ENCODE measurements around the gene RGR. TPM values are rescaled to one million over a fixed set of nuclear protein-coding genes. Genes with fewer than 3 reads are reported as not detected.
"Not testable (repeated sequence)": the region's sequence is repeated elsewhere in the genome, so short reads cannot be mapped to it uniquely, and the experiment has no call there.

RGR gene
- polyA plus RNA-seq, 4 donors: not detected

- peak in 2 of 4 donors; percentile 6 to 14 for DNase-seq (ENCODE audit: low read depth in 4 of 4, low spot score in 3 of 4)
Measured at GRCh38 chr10:84256510-84257342, 11.9 kb downstream of the RGR start.

- no peak for DNase-seq (ENCODE audit: low read depth in 4 of 4, low spot score in 3 of 4)
Measured at GRCh38 chr10:84257343-84258020, 12.6 kb downstream of the RGR start.

DNA sequence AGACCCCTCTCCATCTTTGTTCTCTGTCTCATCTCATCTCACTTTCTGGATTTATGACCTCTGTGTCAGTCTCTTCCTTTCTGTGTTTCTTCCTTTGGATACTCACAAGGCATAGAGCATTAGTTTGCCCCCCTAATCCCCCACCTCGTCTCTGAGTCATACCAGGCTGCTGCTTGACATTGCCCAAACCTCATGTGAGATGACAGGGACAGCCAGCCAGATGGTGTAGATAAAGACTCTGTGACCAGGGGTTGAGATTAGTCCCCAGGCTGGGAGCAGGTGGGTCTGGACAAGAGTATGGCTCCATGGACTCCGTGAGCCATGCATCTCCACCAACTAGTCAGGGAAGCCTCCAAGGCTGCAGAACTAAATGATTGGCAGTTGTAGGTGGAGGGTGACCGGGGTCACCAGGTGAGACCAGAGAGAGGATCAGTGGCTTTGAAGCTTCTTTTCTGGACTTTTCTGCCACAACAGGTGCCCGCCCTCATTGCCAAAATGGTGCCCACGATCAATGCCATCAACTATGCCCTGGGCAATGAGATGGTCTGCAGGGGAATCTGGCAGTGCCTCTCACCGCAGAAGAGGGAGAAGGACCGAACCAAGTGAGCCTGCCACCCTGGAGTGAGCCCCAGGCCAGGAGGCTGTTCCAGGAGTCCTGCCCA lies 13.3 kb downstream of the RGR start:
- no peak for DNase-seq (ENCODE audit: low read depth in 4 of 4, low spot score in 3 of 4)

DNA sequence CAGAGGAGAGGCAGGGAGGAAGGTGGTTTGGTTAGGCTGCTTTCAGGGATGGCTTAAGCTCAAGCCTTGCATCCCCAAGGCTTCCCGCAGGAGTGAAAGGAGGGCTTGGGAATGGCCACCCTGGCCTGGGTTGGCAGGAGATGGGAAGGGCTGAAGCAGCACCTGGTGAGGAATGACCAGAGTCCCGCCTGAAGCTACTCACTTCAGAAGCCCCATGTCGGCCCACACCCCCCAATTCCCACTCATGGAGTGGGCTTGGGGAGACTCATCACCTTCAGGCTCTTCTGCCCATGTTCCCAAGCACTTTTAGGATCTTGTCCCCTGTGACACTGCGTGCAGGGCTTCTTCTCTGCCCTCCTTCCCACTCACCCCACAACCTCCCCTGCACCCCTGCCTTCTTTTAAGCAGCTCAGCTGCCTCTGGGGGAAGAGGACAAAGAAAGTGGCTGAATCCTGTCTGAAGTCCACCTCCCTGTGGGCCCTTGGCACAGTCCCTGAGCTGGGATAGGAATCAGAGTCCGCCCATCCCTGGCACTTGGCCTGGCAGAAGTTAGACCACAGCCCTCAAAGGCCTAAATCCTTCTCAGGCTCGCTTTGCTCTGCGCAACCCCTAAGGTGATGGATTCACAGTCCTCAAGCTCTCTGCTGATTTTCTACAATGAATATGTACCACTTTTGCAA lies 16.5 kb downstream of the RGR start:
- DNase-seq (ENCODE audit: low read depth in 4 of 4, low spot score in 3 of 4): no peak

GRCh38 chr10:84262190-84262956 lies 17.5 kb downstream of the RGR start:
- DNase-seq (ENCODE audit: low read depth in 4 of 4, low spot score in 3 of 4): no peak

DNA sequence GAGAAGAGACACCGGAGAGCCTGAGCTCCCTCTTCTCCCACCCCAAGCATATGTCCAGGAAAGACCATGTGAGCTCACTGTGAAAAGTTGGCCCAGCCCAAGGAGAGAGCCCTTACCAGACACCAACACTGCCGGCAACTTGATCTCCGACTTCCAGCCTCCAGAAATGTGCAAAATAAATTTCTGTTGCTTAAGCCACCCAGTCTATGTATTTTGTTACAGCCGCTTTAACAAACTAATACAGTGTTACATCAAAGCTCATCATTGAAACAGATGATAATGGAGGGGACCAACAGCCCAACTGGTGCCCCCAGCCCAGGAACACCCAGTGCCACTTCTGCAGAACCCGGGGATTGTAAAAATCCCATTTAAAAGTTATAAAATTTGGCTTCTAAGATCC lies 18.9 kb downstream of the RGR start:
- no peak for DNase-seq (ENCODE audit: low read depth in 4 of 4, low spot score in 3 of 4)

DNA sequence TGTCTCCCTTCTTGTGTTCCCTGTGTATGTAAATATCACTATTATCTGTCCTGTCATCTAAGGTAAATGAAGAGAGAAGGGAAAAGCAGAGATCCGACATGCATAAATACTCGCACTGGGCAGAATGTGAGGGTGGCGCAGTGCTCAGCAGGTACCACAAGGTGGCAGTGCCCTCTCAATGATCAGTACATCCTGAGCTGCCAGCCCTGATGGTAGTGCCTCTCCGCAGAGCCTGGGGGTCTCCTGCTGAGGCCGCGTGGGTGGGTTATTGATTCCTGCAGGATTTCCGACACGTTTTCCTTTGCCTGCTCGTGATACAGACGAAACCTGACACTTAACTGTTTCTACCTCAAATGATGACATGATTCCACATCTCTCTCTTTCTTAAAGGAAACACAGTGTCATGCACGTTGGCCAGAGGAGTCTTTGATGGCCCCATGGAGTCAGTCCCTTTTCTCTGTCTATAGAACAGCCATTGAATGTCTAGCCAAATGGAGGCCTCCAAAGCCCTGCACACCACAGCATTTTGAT lies 19.8 kb downstream of the RGR start:
- peak in 3 of 4 donors; percentile 6 to 22 (median 12) for DNase-seq (ENCODE audit: low read depth in 4 of 4, low spot score in 3 of 4)

DNA sequence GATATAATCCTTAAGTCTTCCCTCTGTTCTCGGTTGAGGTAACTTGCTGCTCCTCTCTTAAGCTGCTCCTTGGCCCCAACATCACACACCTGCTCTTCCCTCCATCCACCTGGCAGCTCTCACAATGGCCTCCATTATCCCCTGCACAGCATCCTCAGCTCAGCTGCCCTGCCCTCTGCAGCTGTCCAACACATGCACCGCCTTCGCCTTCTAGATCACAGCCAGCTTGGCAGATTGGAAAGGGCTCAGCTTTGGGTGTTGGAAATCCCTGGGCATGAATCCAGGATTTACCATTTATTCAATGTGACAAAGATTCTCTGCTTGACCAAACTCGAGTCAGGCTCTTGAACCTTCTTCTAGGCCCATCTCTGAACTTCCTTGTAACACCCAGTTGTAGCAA lies 20.6 kb downstream of the RGR start:
- no peak for DNase-seq (ENCODE audit: low read depth in 4 of 4, low spot score in 3 of 4)

DNA sequence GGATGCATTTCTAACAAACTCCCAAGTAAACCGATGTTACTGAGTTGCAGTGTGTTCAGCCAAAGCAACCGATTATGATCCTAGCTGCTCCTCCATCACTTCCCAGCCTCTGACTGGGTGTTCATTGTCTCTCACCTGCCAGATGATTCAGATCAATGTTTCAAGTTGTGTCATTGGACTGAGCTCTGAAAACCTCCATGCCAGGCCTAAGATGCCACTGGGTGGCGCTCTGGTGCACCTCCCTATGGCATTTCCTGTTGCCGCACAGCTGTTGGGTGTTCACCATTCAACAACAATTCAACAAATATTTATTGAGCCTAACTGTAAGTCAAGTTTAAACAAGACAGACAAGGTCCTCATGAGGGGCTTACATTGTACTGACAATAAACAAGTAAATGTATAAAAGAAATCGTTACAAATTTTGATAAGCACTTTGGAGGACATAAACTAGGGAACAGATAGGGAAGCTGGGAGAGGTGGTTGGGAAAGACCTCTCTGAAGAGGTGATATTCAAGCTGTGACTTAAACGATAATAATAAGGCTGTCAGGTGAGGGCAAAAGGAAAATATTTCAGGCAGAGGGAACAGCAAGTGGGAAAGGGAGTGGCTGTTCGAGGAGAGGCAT lies 22.8 kb downstream of the RGR start:
- DNase-seq (ENCODE audit: low read depth in 4 of 4, low spot score in 3 of 4): no peak

DNA sequence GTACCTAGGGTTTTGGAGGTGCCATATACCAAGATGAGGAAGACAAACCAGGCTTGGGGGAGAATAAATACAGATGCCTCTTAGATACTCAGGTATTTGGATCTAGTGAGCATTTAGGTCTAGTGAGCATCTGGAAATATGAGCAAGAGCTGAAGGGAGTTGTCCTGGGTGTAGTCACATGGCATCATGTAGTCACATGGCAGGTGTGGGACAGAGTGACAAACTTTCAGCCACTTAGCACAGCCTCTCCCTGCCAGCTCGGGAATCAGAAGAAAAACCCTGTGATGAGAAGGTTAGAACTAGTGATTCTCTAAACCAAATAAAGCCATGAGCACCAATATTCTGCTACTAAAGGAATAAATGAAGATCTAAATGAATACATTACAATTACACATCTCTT lies 24.3 kb downstream of the RGR start:
- DNase-seq (ENCODE audit: low read depth in 4 of 4, low spot score in 3 of 4): no peak

- DNase-seq (ENCODE audit: low read depth in 4 of 4, low spot score in 3 of 4): no peak
Measured at GRCh38 chr10:84269773-84270172, 24.9 kb downstream of the RGR start.

DNA sequence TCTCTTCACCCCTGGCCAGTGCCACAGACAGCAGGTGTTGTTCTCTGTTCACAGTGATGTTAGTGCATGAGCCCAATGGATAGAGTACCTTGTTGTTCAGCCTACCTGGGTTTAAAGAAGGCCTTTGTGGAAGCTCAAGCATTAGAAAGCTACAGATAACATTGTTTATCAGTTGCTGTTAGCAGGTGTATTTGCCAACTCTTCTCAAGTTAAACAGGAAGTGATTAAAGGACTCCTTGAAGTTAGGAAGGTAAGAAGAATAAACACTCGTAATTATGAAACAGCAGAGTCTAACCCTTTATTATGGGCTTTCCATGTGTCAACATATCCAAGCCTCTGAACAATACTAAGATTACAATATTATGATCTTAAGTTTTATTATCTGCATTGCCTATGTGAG lies 25.9 kb downstream of the RGR start:
- DNase-seq (ENCODE audit: low read depth in 4 of 4, low spot score in 3 of 4): no peak

DNA sequence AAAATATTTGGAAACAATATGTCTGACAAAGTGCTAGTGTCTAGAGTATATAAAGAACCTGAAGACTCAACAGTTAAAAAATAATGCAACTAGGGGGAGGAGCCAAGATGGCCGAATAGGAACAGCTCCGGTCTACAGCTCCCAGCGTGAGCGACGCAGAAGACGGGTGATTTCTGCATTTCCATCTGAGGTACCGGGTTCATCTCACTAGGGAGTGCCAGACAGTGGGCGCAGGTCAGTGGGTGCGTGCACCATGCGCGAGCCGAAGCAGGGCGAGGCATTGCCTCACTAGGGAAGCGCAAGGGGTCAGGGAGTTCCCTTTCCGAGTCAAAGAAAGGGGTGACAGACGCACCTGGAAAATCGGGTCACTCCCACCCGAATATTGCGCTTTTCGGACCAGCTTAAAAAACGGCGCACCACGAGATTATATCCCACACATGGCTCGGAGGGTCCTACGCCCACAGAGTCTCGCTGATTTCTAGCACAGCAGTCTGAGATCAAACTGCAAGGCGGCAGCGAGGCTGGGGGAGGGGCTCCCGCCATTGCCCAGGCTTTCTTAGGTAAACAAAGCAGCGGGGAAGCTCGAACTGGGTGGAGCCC lies 35.1 kb downstream of the RGR start:
- DNase-seq (ENCODE audit: low read depth in 4 of 4, low spot score in 3 of 4): not testable (repeated sequence)

DNA sequence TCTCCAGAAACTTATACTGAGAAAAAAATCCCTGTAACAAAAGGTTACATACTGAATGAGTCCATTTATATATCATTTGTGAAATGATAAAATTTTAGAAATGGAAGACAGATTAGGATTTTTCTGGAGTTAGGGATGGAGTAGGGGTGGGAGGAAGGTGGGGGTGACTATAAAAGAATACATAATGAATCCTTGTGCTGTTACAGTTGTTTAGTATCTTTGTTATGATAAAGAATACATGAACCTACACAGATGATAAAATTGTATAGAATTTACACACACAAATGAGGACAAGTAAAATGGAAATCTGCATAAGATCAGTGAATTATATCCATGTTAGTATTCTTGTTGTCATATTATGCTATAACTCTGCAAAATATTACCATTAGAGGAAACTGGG lies 41.8 kb downstream of the RGR start:
- DNase-seq (ENCODE audit: low read depth in 4 of 4, low spot score in 3 of 4): no peak

DNA sequence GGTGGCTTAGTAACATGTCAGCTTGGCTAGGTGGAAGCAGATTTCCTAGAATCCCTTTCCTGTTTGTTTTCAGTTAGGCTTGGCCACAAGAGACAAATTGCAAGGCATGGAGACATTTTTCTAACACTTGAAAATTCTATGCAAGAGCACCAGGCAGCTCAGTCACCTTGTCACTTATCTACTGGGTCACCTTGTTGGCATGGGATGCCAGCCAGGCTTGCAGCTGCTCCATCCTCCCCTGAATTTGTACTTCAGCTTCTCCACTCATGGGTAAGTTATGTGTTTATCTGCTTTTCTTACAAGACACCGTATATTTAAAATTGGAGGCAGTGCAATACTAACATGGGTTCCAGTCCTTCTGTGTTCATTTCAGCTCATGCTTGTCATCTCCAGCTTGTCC lies 43.3 kb downstream of the RGR start:
- DNase-seq (ENCODE audit: low read depth in 4 of 4, low spot score in 3 of 4): no peak

GRCh38 chr10:84289521-84290200 lies 44.8 kb downstream of the RGR start:
- no peak for DNase-seq (ENCODE audit: low read depth in 4 of 4, low spot score in 3 of 4)

GRCh38 chr10:84290235-84290634 lies 45.4 kb downstream of the RGR start:
- no peak for DNase-seq (ENCODE audit: low read depth in 4 of 4, low spot score in 3 of 4)

- DNase-seq (ENCODE audit: low read depth in 4 of 4, low spot score in 3 of 4): peak; percentile 18 to 65 (median 50)
Measured at GRCh38 chr10:84291384-84291783, 46.5 kb downstream of the RGR start.

GRCh38 chr10:84292502-84292901 lies 47.6 kb downstream of the RGR start:
- DNase-seq (ENCODE audit: low read depth in 4 of 4, low spot score in 3 of 4): no peak

Data from left renal pelvis (tissue), 4 donors.